IPS-15b (cell line): ENCODE measurements around the gene HOXD8.
A peak's percentile ranks its signal among the peaks of the same experiment; 100 is the strongest.

Experiments
- H3K27me3 ChIP-seq: one replicate; pipeline ENCODE4 v1.6.1; 2013; ENCODE audit warnings: low read length; ENCODE audit not compliant: control insufficient read depth, insufficient read depth
- H3K36me3 ChIP-seq: one replicate; pipeline ENCODE4 v1.6.1; 2013; ENCODE audit warnings: low read length; ENCODE audit not compliant: control insufficient read depth, insufficient read depth
- H3K4me1 ChIP-seq: one replicate; pipeline ENCODE4 v1.6.1; 2013; ENCODE audit warnings: mild to moderate bottlenecking, low read length; ENCODE audit not compliant: control insufficient read depth, insufficient read depth
- H3K4me3 ChIP-seq: one replicate; pipeline ENCODE4 v1.5.1; 2013; ENCODE audit warnings: low read depth, low read length
- H3K9ac ChIP-seq: one replicate; pipeline ENCODE4 v1.6.1; 2013; ENCODE audit warnings: low read depth, mild to moderate bottlenecking, low read length
- H3K9me3 ChIP-seq: one replicate; pipeline ENCODE4 v1.6.1; 2013; ENCODE audit warnings: mild to moderate bottlenecking, low read length; ENCODE audit not compliant: control insufficient read depth, insufficient read depth

HOXD8 gene

DNA sequence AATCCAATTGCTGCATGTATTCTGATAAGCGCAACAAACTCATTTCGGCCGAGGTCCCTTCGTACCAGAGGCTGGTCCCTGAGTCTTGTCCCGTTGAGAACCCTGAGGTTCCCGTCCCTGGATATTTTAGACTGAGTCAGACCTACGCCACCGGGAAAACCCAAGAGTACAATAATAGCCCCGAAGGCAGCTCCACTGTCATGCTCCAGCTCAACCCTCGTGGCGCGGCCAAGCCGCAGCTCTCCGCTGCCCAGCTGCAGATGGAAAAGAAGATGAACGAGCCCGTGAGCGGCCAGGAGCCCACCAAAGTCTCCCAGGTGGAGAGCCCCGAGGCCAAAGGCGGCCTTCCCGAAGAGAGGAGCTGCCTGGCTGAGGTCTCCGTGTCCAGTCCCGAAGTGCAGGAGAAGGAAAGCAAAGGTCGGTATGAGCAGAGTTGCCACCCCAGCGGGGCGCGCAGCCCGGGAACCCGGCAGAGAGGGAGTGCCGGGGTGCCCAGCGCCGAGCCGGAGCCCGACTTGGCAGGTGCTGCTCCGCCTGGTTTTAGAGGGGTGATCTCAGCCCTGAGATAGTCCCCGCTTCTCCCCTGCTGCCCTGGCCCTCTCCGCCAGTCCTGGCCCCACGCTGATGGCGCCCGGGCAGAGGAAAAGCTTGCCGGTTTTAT lies 12.2 kb upstream of the HOXD8 start:
- Histone ChIP-seq H3K9ac (no peak overlapping the region), H3K4me1 (no peaks in the 10 kb centered on the region), H3K9me3 (no peaks in the 10 kb centered on the region), H3K36me3 (no peaks in the 10 kb centered on the region), H3K27me3 (peaks cover 100% of the 10 kb centered on the region), H3K4me3 (peak overlapping the region; percentile 22)

DNA sequence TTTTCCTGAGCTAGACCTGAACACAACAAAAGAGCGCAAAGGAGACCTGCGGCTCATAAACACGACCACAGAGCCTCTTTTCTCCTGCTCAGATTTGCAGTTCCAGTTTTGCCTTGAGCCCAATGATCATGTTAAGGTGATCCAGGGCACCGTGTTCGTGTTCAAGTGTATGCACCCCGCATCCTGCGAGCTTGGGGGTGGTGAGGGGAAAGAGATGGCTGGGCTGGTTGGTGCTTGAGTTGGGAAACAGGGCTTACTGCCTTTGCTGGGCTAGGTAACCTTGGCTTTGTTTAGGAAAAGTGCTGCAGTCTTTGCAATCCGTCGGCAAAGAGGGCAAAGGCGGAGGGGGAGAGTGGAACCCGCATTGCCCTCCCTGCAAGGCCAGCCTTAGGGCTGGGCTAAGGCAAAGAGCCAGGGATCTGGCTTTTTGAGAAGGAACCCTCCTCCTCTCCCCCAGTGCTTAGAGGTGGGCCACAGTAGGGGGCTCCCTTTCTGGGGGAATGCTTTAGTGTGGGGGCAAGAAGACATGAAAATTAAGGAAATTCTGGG lies 11.6 kb upstream of the HOXD8 start:
- no peak overlapping the region for H3K9ac ChIP-seq
- peak overlapping the region; percentile 22 for H3K4me3 ChIP-seq
- H3K36me3 ChIP-seq: no peaks in the 10 kb centered on the region
- peaks cover 100% of the 10 kb centered on the region for H3K27me3 ChIP-seq
- H3K4me1 ChIP-seq: no peaks in the 10 kb centered on the region
- H3K9me3 ChIP-seq: no peaks in the 10 kb centered on the region

DNA sequence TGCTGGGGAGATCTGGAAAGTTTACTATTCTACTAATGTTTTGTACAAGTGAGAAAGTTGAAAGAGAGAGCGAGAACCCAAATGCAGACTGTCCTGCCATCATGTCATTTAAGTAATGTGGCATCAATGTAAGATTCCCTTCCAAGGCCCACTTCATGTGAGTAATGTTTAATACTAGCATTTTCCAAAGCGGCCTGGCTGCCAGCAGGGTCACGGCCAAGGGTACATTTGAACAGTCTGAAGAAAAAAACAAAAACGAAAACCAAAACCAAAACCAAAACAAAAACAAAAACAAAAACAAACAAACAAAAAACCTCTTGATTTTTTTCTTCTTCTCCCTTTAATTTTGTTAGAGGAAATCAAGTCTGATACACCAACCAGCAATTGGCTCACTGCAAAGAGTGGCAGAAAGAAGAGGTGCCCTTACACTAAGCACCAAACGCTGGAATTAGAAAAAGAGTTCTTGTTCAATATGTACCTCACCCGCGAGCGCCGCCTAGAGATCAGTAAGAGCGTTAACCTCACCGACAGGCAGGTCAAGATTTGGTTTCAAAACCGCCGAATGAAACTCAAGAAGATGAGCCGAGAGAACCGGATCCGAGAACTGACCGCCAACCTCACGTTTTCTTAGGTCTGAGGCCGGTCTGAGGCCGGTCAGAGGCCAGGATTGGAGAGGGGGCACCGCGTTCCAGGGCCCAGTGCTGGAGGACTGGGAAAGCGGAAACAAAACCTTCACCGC lies 10.7 kb upstream of the HOXD8 start:
- no peaks in the 10 kb centered on the region for H3K36me3 ChIP-seq
- no peak overlapping the region for H3K9ac ChIP-seq
- no peaks in the 10 kb centered on the region for H3K4me1 ChIP-seq
- H3K9me3 ChIP-seq: no peaks in the 10 kb centered on the region
- H3K4me3 ChIP-seq: no peak overlapping the region
- peaks cover 99% of the 10 kb centered on the region for H3K27me3 ChIP-seq

DNA sequence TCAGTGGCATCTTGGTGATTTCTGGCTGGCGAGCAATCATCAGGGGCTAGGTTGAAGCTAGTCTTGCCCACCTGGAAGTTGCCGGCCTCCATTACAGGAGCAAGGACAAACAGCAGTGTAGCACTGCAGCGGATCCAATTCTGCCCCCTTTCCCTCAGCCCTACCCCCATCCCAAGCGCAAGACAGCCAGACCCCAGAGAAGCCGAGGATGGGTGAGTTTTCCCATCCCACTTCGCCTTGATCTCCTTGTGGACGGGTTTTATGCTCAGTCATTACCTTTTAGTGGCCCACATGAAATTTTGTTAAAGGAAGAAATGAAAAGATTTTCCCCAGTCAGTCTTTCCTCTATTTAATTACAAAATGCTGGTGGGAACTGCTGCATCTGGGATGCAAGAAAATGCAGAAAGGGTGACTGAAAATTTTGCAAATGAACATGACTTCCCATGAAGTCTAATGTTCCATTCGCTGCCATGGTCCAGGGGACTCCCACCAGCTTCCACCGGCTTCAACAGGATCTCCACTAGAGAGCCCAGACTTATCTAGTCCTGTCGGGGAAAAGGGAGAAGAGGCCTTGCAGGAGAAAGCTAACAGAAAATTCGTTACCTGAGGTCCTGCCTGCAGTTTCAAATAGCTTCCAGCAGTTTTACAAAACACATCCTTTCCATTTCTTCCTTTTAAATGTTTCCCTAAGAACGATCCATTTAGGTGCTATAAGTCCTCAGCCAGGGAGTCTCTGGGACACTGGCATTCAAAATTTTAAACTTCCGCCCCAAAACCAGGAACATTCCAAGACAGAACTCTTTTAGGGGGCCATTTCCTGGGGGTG lies 8.9 kb upstream of the HOXD8 start:
- Histone ChIP-seq H3K4me1 (no peaks in the 10 kb centered on the region), H3K9me3 (no peaks in the 10 kb centered on the region), H3K4me3 (peak overlapping the region; percentile 22), H3K9ac (no peak overlapping the region), H3K36me3 (no peaks in the 10 kb centered on the region), H3K27me3 (peaks cover 99% of the 10 kb centered on the region)

DNA sequence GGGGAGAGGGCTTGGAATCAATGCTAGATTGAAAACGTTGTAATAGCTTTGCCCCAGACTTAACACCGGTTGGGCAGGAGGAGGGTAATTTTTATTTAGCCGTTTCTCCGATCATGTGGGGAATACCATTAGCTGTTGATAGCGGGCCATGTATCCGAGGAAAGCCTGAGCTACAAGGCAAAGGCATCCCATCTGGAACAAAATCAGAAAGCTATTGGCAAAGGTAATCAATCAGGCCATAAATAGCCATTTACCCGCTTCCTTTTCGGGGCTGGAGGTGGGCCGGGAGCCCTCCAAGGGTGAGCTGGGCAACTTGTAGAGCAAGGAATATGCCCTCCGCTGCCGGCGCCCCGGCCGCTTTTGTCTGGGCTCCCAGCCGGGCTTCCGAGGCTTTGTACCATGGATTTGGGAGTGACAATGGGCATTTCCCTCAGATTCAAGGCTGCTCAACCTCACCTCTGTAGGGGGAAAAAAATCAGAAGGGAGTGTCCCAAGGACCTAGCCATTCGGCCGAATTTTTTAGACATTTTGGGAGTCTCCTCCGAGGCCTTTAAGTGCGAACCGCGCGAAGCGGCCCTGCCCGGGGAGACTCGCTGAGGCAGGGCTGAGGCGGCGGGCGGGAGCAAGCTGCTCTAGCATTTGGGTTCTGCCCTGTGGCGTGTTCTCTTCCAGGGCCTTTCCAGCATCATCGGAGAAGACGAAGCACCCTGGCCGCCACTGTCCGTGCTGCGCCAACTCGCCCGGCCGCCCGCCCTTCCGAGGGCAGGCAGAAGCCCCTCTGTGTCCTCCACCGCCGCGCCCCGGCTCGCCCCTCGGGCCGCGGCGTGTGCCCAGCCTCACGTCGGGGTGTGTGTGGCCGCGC lies 8.1 kb upstream of the HOXD8 start:
- H3K4me3 ChIP-seq: peak overlapping the region; percentile 22
- H3K36me3 ChIP-seq: no peaks in the 10 kb centered on the region
- peaks cover 99% of the 10 kb centered on the region for H3K27me3 ChIP-seq
- H3K4me1 ChIP-seq: no peaks in the 10 kb centered on the region
- H3K9me3 ChIP-seq: no peaks in the 10 kb centered on the region
- no peak overlapping the region for H3K9ac ChIP-seq

DNA sequence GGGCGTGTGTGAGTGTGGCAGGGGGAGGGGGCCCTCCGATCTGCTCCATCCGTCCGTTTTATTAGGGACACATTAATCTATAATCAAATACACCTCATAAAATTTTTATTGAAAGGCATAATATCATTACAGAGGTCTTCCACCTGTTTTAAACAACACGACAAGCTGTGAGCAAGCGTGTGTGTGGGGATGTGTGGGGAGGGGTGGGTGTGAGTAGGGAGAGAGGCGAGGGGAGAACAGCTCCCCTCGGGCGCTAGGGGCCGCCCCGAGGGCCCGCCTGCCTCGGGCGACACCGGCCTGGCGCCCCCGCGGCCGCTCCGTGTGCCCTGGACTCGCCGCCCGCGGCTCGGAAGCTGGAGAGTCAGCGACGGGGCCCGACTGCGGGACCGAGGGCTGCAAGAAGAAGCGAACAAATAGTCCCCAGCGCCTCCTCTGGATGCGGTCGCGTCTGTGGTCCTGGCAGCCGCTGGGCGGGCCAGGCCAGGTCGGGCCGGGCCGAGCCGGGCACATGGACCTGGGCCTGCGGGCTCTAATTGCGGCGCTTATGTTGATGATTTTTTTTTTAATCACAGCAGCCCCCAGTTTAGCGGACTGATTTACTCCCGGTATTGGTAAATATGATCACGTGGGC lies 7.3 kb upstream of the HOXD8 start:
- no peaks in the 10 kb centered on the region for H3K36me3 ChIP-seq
- peak overlapping the region; percentile 19 for H3K4me3 ChIP-seq

DNA sequence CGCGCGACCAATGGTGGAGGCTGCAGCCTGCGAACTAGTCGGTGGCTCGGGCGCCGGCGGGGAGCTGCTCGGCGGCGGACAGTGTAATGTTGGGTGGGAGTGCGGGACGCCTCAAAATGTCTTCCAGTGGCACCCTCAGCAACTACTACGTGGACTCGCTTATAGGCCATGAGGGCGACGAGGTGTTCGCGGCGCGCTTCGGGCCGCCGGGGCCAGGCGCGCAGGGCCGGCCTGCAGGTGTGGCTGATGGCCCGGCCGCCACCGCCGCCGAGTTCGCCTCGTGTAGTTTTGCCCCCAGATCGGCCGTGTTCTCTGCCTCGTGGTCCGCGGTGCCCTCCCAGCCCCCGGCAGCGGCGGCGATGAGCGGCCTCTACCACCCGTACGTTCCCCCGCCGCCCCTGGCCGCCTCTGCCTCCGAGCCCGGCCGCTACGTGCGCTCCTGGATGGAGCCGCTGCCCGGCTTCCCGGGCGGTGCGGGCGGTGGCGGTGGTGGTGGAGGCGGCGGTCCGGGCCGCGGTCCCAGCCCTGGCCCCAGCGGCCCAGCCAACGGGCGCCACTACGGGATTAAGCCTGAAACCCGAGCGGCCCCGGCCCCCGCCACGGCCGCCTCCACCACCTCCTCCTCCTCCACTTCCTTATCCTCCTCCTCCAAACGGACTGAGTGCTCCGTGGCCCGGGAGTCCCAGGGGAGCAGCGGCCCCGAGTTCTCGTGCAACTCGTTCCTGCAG lies 6.7 kb upstream of the HOXD8 start, which contains the start of gene HOXD9:
TSS of gene HOXD9 (plus strand) at position 37 of the 728 bp plus-strand sequence. CDS start at position 87, 50 bp downstream.
- Histone ChIP-seq H3K4me1 (no peaks in the 10 kb centered on the region), H3K36me3 (no peaks in the 10 kb centered on the region), H3K9ac (no peak within 1 kb of the TSS), H3K9me3 (no peaks in the 10 kb centered on the region), H3K27me3 (peaks cover 99% of the 10 kb centered on the region), H3K4me3 (peak within 1 kb of the TSS; percentile 19)

More for the DNA sequence above, 7.3 kb upstream of the HOXD8 start:
- no peaks in the 10 kb centered on the region for H3K4me1 ChIP-seq
- H3K9ac ChIP-seq: no peak overlapping the region
- H3K9me3 ChIP-seq: no peaks in the 10 kb centered on the region
- H3K27me3 ChIP-seq: peaks cover 99% of the 10 kb centered on the region

DNA sequence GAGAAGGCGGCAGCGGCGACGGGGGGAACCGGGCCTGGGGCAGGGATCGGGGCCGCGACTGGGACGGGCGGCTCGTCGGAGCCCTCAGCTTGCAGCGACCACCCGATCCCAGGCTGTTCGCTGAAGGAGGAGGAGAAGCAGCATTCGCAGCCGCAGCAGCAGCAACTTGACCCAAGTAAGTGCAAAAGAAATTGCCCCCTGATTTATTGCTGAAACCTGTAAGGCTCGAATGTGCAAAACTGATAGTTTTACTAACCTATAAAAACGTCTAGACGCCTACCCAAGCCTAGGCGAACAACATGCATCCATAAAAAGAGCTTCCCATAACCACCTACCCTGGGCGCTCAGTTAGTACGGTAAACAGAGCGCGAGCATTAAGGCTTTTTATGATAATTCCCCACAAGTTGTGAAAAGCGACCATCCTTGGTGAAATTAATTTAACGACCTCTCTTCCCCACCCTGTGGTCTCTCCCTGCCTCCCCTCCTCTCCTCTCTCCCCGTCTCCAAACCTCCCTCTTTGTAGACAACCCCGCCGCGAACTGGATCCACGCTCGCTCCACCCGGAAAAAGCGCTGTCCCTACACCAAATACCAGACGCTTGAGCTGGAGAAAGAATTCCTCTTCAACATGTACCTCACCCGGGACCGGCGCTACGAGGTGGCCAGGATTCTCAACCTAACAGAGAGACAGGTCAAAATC lies 5.9 kb upstream of the HOXD8 start:
- H3K4me3 ChIP-seq: peak overlapping the region; percentile 19
- no peaks in the 10 kb centered on the region for H3K9me3 ChIP-seq
- H3K9ac ChIP-seq: no peak overlapping the region
- no peaks in the 10 kb centered on the region for H3K36me3 ChIP-seq
- H3K27me3 ChIP-seq: peaks cover 99% of the 10 kb centered on the region
- H3K4me1 ChIP-seq: peaks cover 2% of the 10 kb centered on the region

DNA sequence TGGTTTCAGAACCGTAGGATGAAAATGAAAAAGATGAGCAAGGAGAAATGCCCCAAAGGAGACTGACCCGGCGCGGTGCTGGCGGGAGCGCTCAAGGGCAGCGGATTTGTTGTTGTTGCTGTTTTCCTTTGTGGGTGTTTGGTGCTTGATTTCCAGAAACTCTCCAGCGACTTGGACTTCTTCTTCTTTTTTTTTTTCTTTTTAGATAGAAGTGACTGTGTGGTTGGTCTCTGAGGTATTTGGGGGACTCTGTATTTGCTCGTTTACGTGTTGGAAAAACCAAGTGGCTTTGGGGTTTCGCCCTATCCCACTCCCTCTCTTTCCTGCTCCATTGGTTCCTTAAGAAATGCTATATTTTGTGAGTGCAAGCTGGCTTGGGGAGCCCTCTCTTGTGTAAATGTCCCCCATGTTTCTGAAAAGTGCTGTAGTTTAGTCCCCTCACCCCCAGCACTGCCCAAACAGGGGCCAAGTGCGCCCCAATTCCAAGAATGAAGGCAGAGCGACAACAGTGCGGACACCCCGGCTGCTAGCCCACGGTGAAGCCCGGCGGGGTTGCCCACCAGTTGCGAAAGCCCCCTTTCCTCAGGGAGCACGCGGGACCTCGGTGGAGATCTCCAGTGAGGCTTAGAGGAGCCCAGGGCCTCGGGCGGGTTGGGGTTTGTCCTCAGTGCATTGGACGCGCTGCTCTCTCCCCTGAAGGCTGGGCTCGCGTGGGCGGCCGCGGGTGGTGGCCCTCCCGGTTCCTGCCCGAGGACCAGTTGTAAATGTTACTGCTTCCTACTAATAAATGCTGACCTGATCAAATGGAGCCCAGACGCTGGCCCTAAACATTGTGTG lies 5.2 kb upstream of the HOXD8 start:
- no peak overlapping the region for H3K9ac ChIP-seq
- peak overlapping the region; percentile 19 for H3K4me3 ChIP-seq
- no peaks in the 10 kb centered on the region for H3K9me3 ChIP-seq
- H3K36me3 ChIP-seq: no peaks in the 10 kb centered on the region
- H3K27me3 ChIP-seq: peaks cover 99% of the 10 kb centered on the region
- peaks cover 2% of the 10 kb centered on the region for H3K4me1 ChIP-seq
